HG02970 (cell line): ENCODE results near the gene ROR1.

Experiments used
- ATAC-seq: cut with Tn5 transposase; IDR thresholded peaks from one replicate; pipeline ENCODE4 v1.9.1; 2021; ENCODE audit warnings: mild to moderate bottlenecking, moderate library complexity, moderate number of reproducible peaks; ENCODE audit not compliant: unreplicated experiment, low FRiP score

The ROR1 gene

GRCh38 chr1:63955370-63956145, 181.7 kb downstream of the ROR1 start:
- ATAC-seq, result no peak

GRCh38 chr1:63958556-63958955, 184.7 kb downstream of the ROR1 start:
- ATAC-seq, result no peak

DNA sequence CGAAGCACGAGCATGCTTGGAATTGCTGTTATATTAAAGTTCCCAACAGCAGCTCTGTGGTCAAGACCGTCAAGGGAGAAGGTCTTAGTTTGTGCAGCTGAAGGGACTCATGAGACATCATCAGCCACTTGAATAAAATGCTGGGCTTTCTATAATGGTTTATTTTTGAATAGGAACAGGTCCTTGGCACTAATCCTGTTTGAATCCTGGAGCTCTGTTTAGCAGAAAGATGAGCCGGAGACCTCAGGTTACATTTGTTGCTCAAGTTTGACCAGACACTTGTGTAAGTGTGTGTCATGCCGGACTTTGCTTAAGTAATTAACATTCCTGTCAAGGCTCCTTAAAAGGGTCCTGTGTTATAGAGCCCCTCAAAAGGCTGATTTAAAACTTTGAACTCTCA, 186.5 kb downstream of the ROR1 start:
- ATAC-seq, result no peak

DNA sequence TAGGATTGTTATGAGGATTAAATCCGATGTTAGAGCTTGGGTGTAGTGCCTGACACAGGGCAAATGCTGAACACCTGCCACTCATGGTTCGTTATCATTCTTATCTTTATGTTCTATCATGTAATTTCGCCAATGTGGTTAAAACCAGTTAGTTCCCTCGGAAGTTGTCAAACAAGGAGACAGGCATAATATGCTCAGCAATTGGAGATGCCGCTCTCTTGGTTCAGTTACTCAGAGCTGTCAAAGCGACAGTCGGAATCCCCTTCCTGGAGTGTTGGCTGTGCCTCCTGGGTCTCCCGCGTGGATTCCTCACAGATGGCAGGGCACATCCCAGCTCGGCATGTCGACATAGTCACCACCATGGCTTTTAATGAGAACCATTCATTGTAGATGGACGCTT, 192.2 kb downstream of the ROR1 start:
- no peak for ATAC-seq

DNA sequence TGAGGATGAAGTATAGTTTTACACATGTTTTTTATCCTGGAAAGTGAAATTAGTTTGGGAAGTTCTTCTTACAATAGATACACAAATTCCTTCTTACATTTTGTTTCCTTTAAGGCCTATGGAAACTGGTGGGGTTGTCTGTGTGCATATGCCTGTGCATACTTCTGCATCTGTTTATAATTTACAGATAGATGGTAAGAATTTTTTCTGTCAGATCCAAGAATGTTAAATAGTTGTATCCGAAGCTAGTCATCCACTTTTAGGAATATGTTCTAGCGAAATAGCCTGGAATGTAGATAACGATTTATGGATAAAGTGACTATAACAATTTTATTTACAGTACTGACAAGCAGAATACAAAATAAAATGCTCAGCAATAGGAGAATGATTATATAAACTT, 194.1 kb downstream of the ROR1 start:
- no peak for ATAC-seq

- ATAC-seq, result no peak
These were observed 195.0 kb downstream of the ROR1 start for GRCh38 chr1:63968663-63969440.

DNA sequence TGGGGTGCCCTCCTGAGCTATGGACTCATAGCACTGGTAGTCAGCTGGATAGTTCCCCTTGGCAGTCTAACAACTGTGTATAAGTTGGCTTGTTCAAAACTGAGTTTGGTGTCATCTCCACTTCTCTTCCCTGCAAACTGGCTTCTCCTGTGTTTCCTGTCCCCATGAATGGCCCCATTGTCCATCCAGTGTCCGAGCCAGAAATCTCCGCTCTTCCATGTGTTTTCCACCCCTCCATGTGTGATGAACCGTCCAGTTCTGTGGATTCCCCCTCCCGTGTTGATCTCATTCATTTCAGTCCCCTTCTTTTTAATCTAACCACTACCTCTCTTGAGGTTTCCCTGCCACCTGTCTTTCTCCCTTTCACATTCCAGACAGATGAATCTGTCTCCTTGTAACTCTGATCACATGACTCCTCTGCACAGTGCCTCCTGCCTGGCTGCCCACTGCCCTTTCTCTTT, 195.7 kb downstream of the ROR1 start:
- no peak for ATAC-seq

DNA sequence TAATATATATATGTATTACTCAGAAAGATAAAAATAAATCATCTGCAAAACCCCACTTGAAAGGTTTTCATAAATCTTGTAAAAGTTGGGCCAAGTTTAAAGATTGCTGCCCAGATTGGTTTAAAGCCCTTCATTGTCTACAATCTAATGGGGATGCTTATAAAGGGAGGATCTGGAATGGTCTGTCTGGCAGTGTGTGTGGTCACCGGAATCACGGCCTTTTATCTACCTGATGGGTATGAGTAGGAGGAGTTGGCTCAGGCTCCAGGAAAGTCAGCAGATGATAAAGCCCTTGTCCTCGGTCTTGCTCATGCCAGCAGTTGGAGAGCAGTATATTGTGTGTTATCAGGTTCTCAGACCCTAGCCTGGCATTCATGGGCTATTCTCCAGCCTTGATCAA, 197.7 kb downstream of the ROR1 start:
- no peak for ATAC-seq

DNA sequence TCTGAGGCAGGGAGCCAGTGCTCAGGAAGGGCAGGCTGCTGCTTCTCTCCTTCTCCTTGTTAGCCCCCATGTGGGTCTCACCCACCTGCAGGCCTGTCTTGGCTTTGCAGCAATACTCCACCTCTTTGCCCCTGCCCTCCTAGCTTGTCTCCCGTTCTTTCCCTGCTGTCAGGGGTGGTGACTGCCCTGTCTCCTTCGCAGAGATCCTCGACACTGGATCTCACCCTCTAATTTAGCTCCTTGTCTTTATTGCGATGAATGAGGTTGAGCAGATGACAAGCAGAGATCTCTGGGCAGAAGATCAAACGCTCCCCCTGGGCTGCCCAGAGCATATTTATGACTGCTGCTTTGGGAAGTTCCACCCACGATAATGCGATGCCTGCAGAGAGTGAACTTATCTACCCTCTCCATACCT, 199.2 kb downstream of the ROR1 start:
- no peak for ATAC-seq

GRCh38 chr1:63974966-63975365, 201.1 kb downstream of the ROR1 start:
- ATAC-seq, result no peak

GRCh38 chr1:63975481-63975880, 201.7 kb downstream of the ROR1 start:
- ATAC-seq, result no peak

GRCh38 chr1:63976006-63976405, 202.2 kb downstream of the ROR1 start:
- no peak for ATAC-seq

DNA sequence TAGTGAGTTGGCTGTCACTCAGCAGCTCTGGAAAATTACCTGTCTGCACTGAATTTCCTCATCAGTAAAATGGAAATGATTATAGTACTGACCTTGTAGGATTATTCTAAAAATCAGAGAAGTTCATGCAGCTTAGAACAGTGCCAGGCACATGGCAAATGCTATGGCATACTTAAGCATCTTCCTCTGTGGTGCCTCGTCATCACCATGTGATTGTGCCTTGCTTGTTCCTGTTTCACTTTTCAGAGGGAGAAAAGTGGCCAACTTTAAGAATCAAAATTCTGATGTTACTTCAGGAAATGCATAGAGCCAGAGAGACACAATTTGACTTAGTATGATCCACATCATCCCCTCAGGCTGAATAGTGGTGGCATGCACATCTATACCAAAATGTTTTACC, 203.6 kb downstream of the ROR1 start:
- ATAC-seq, result no peak

DNA sequence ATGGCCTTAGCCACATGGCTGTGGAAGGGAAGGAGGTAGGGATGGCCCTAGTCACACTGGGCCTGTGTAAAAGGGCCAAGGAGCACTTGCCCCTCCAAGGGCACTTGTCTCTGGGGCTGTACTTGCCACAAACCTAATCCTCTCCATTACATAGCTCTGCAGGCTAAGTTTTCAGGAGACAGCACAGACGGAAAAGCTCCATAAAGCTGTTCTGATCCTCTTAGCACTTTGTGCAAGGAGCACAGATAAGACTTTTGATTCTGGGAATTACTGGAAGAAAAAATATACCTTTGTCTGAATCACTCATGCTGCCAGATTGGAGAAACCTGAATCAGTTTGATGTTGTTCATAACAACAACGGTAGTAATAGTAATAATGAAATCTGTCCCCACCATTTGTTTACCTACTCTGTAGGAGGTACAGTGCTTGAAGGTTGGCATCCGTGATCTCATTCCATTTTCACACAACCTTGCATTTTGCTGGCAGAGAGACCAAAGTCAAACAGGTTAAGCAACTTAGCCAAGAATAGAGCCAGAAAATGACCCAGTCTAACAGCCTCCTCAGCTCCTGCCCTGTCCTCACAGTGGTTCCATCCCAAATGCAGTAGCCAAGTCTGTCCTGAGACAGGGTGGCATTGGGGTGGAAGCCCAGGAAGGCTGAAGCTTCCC, 207.1 kb downstream of the ROR1 start:
- ATAC-seq, result no peak

DNA sequence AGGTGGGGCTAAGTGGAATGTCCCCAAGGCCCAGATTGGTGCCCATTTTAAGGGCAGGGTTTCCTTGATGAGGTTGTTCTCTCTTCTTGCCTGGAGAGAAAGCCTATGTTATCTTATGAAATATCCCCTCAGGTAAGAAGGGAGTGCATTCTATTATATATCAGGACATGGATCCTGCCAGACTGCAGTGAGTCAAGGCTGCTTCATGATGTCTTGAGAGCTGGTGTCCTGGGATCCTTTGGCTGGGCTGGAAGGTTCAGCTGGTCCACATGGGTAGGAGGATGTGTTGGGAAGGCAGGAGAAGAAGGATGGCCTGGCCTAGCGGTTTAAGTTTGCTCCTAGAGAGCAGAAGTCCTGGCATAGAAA, 207.6 kb downstream of the ROR1 start:
- ATAC-seq, result no peak

DNA sequence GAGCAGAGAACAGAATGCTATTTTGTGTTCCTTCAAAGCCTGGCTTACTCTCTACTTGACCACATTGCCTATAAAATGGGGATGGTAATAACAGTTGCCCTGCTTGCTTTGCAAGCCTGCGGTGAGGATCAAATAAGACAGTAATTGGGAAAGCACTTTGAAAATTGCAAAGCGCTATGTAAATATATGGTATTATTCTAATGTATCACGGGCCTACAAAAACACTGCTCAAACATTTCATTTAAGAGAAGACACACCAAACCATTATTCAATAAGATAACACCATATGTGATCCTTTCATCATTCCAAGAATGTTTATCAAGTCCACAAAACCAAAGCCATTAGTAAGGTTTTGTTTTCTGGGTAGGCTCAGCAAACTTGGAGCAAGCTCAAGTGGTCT, 208.4 kb downstream of the ROR1 start:
- ATAC-seq, result no peak

GRCh38 chr1:63983391-63984256, 209.8 kb downstream of the ROR1 start:
- ATAC-seq, result no peak

- no peak for ATAC-seq
These were observed 210.6 kb downstream of the ROR1 start for GRCh38 chr1:63984257-63984929.

GRCh38 chr1:63984930-63985290, 211.1 kb downstream of the ROR1 start:
- no peak for ATAC-seq

- ATAC-seq, result no peak
These were observed 213.3 kb downstream of the ROR1 start for GRCh38 chr1:63987014-63987627.
